ENCODE measurements around the gene NREP. TPM values are rescaled to one million over a fixed set of nuclear protein-coding genes. Genes with fewer than 3 reads are reported as not detected.

The NREP gene
- total and polyA plus RNA-seq, 10 of the 15 experiments (the other 5 are each of a cell fraction or from before 2014, with no cell fraction given): 20.6 to 117 (median 32.2) TPM

DNA sequence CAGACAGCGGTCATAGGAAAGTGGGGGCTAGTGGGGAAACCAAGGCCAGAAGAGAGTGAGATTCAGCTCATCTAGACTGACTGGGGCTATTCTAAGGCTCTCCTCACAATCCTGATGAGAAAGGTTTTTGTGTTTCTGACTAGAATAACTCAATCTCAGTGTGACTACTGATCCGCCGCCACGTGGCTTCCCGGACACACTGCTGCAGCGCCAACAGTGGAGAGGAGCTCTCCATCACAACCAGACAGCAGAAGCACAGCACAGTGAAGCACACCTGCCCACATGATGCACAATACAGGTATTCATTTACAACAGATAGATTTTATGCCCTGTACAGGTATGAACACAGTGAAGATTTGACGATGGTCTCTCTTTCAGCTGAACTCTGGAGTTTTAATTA, 25.4 kb downstream of the NREP start (continued):
- TF ChIP-seq, protein P1, sequence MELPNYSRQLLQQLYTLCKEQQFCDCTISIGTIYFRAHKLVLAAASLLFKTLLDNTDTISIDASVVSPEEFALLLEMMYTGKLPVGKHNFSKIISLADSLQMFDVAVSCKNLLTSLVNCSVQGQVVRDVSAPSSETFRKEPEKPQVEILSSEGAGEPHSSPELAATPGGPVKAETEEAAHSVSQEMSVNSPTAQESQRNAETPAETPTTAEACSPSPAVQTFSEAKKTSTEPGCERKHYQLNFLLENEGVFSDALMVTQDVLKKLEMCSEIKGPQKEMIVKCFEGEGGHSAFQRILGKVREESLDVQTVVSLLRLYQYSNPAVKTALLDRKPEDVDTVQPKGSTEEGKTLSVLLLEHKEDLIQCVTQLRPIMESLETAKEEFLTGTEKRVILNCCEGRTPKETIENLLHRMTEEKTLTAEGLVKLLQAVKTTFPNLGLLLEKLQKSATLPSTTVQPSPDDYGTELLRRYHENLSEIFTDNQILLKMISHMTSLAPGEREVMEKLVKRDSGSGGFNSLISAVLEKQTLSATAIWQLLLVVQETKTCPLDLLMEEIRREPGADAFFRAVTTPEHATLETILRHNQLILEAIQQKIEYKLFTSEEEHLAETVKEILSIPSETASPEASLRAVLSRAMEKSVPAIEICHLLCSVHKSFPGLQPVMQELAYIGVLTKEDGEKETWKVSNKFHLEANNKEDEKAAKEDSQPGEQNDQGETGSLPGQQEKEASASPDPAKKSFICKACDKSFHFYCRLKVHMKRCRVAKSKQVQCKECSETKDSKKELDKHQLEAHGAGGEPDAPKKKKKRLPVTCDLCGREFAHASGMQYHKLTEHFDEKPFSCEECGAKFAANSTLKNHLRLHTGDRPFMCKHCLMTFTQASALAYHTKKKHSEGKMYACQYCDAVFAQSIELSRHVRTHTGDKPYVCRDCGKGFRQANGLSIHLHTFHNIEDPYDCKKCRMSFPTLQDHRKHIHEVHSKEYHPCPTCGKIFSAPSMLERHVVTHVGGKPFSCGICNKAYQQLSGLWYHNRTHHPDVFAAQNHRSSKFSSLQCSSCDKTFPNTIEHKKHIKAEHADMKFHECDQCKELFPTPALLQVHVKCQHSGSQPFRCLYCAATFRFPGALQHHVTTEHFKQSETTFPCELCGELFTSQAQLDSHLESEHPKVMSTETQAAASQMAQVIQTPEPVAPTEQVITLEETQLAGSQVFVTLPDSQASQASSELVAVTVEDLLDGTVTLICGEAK (IDR thresholded peaks at IDR 0.05; ENCODE audit: borderline replicate concordance): no peak
- TF ChIP-seq ZNF217 (IDR thresholded peaks at IDR 0.05): no peak
- no peak for TF ChIP-seq NR2F1 (conservative IDR thresholded peaks at IDR 0.05)
- no peak for TF ChIP-seq POLR2AphosphoS2 (IDR thresholded peaks at IDR 0.05; ENCODE audit: low read depth, low read length)
- TF ChIP-seq STAT3 (IDR thresholded peaks at IDR 0.05; ENCODE audit: low read depth, low read length): no peak
- TF ChIP-seq, protein P2, sequence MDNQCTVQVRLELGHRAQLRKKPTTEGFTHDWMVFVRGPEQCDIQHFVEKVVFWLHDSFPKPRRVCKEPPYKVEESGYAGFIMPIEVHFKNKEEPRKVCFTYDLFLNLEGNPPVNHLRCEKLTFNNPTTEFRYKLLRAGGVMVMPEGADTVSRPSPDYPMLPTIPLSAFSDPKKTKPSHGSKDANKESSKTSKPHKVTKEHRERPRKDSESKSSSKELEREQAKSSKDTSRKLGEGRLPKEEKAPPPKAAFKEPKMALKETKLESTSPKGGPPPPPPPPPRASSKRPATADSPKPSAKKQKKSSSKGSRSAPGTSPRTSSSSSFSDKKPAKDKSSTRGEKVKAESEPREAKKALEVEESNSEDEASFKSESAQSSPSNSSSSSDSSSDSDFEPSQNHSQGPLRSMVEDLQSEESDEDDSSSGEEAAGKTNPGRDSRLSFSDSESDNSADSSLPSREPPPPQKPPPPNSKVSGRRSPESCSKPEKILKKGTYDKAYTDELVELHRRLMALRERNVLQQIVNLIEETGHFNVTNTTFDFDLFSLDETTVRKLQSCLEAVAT (IDR thresholded peaks at IDR 0.05): no peak
- no peak for TF ChIP-seq EP300 (IDR thresholded peaks at IDR 0.05; ENCODE audit: borderline replicate concordance in 1 of 2, control insufficient read depth in 1 of 2, low read depth in 2 of 2, low read length in 2 of 2)

Measured in GM12878 (cell line).